H1 (cell line): ENCODE results near the gene SH2B3. TPM values are rescaled to one million over a fixed set of nuclear protein-coding genes. Genes with fewer than 3 reads are reported as not detected.

Experiments
- GTF2F1 ChIP-seq: IDR thresholded peaks from 2 replicates; pipeline ENCODE4 v1.6.1; 2012; ENCODE audit warnings: low read depth, low read length, improper control_type of control experiment, borderline replicate concordance
- POLR2A ChIP-seq, 2 experiments: IDR thresholded peaks; 1 replicate in 1 of 2; 2 replicates in 1 of 2; pipeline ENCODE4 v1.6.1; 2011; ENCODE audit warnings: low read depth in 2 of 2, low read length in 2 of 2, mild to moderate bottlenecking in 2 of 2; ENCODE audit errors: control extremely low read depth in 1 of 2
- RFX5 ChIP-seq: IDR thresholded peaks from 2 replicates; pipeline ENCODE4 v1.6.1; 2011; ENCODE audit warnings: low read depth, low read length, improper control_type of control experiment, borderline replicate concordance
- SP4 ChIP-seq: IDR thresholded peaks from 2 replicates; pipeline ENCODE4 v1.6.1; 2012; ENCODE audit warnings: low read length, inconsistent platforms
- SRF ChIP-seq: IDR thresholded peaks from 2 replicates; pipeline ENCODE4 v1.6.1; 2011; ENCODE audit warnings: mild to moderate bottlenecking, low read depth, low read length, moderate library complexity
- TAF7 ChIP-seq: optimal IDR thresholded peaks from 2 replicates; pipeline ENCODE3; 2011; ENCODE audit warnings: low read depth, mild to moderate bottlenecking, inconsistent platforms, low read length, moderate library complexity, borderline replicate concordance
- polyA plus RNA-seq, 7 experiments: library from polyadenylated mRNA; depleted of rRNA in 3 of 7; stranded (reverse) in 5 of 7; unstranded in 2 of 7; fragments of >200 nt in 5 of 7; fragments of 200-250 nt in 2 of 7; gene quantifications; 1 replicate in 5 of 7; 2 replicates in 1 of 7; 4 replicates in 1 of 7; pipeline versions ENCODE4 v1.2.1 to v1.2.3, GENCODE V29; 2011 to 2013; ENCODE audit warnings: missing spikeins in 2 of 7, mixed read lengths in 2 of 7
- total RNA-seq: library from RNA; stranded (reverse); fragmentation: NEBNext Ultra II Directional; extraction: Animal tissue kit (Norgen Biotek cat#: 25700); gene quantifications from 2 replicates; pipeline ENCODE4 v1.2.1, GENCODE V29; 2021

Gene SH2B3
- total and polyA plus RNA-seq, 2 of the 8 experiments (the other 6 are each of a cell fraction or from before 2014, with no cell fraction given) = 20.8 to 34.1 TPM

GRCh38 chr12:111409403-111409779 is 3.7 kb downstream of the SH2B3 start (continued):
- TF ChIP-seq SP4 (no peak), GTF2F1 (no peak), RFX5 (no peak), POLR2A (IDR thresholded peaks at IDR 0.05; ENCODE audit: control extremely low read depth in 1 of 2, low read depth in 2 of 2, low read length in 2 of 2) (no peak), SRF (no peak), TAF7 (no peak)
